ENCODE results near the gene SLC2A10.

Gene SLC2A10

DNA sequence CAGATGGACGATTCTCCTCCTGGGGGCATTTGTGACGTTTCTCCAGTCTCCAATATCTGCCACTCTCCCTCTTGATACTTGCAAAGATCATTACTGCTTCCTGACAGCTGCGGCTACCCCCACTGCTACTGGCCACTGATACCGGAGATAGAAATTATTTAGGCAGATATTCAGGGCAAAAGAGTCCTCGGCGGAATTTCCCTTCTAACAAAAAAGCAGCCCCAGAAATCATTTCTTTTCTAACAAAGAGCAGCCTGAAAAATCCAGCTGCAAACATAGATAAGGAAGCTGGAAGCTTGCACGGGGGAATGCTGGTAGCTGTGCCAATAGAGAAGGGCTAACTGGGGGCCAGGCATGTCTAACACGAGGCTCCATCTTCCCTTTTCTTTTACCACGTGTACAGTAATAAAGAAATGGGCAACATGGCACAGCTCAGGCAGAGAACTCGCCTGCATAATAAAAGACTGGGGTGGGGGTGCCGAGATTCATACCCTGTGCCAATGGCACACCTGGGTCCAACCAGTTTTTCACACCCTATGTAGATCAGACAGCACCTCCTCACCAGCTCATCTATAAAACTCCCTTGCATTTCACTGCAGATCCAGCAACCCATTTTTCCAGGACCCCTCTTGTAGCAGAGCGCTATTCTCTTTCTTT is 26.3 kb upstream of the SLC2A10 start:
- peaks cover 61% of the 10 kb centered on the region for H4K20me1 ChIP-seq (ENCODE audit: insufficient read depth, low read length)

DNA sequence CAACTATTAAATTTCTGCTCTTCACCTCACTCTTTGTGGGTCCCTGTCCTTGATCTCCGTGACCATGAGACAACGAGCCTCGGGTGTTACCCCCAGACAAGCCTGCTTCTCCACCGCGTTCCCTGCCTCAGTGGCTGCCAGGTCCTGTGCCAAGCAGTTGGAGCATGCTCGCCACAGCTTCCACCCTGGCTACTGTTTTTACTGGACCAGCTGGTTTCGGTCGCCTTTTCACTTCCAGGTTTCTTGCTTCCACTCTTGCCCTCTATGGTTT is 25.8 kb upstream of the SLC2A10 start:
- TF ChIP-seq, protein P1, sequence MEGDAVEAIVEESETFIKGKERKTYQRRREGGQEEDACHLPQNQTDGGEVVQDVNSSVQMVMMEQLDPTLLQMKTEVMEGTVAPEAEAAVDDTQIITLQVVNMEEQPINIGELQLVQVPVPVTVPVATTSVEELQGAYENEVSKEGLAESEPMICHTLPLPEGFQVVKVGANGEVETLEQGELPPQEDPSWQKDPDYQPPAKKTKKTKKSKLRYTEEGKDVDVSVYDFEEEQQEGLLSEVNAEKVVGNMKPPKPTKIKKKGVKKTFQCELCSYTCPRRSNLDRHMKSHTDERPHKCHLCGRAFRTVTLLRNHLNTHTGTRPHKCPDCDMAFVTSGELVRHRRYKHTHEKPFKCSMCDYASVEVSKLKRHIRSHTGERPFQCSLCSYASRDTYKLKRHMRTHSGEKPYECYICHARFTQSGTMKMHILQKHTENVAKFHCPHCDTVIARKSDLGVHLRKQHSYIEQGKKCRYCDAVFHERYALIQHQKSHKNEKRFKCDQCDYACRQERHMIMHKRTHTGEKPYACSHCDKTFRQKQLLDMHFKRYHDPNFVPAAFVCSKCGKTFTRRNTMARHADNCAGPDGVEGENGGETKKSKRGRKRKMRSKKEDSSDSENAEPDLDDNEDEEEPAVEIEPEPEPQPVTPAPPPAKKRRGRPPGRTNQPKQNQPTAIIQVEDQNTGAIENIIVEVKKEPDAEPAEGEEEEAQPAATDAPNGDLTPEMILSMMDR (IDR thresholded peaks at IDR 0.05; ENCODE audit: low read depth, low read length): no peak
- TF ChIP-seq EZH2phosphoT487 (IDR thresholded peaks at IDR 0.05; ENCODE audit: low read depth): no peak
- Histone ChIP-seq H3K4me1 (ENCODE audit: low read length) (peaks cover 51% of the 10 kb centered on the region), H2AFZ (ENCODE audit: low read depth, low read length) (no peak overlapping the region), H3K9me3 (ENCODE audit: insufficient read depth, low read length) (no peaks in the 10 kb centered on the region), H3K4me3 (ENCODE audit: low read length) (peak overlapping the region; percentile 23), H3K4me2 (ENCODE audit: low read length) (peak overlapping the region; percentile 67), H3K27ac (ENCODE audit: low read length) (peak overlapping the region; percentile 33), H3K79me2 (ENCODE audit: low read length) (peaks cover 49% of the 10 kb centered on the region), H3K36me3 (replicated peaks; ENCODE audit: low read depth, low read length) (peaks cover 37% of the 10 kb centered on the region), H3K9ac (ENCODE audit: low read length) (peak overlapping the region; percentile 10; the same call in 1 of the 2 replicates), H4K20me1 (ENCODE audit: insufficient read depth, low read length) (peaks cover 66% of the 10 kb centered on the region), H3K27me3 (ENCODE audit: low read depth, low read length) (no peaks in the 10 kb centered on the region)

More for the DNA sequence above, 26.3 kb upstream of the SLC2A10 start:
- Histone ChIP-seq H3K9me3 (ENCODE audit: insufficient read depth, low read length) (no peaks in the 10 kb centered on the region), H3K79me2 (ENCODE audit: low read length) (peaks cover 45% of the 10 kb centered on the region), H3K27ac (ENCODE audit: low read length) (peak overlapping the region; percentile 33), H2AFZ (ENCODE audit: low read depth, low read length) (no peak overlapping the region), H3K4me3 (ENCODE audit: low read length) (peak overlapping the region; percentile 23), H3K4me2 (ENCODE audit: low read length) (peak overlapping the region; percentile 67), H3K9ac (ENCODE audit: low read length) (peak overlapping the region; percentile 10; the same call in 1 of the 2 replicates), H3K4me1 (ENCODE audit: low read length) (peaks cover 49% of the 10 kb centered on the region), H3K36me3 (replicated peaks; ENCODE audit: low read depth, low read length) (peaks cover 37% of the 10 kb centered on the region), H3K27me3 (ENCODE audit: low read depth, low read length) (no peaks in the 10 kb centered on the region)
- no peak for TF ChIP-seq EZH2phosphoT487 (IDR thresholded peaks at IDR 0.05; ENCODE audit: low read depth)
- TF ChIP-seq, protein P1 (IDR thresholded peaks at IDR 0.05; ENCODE audit: low read depth, low read length): no peak

DNA sequence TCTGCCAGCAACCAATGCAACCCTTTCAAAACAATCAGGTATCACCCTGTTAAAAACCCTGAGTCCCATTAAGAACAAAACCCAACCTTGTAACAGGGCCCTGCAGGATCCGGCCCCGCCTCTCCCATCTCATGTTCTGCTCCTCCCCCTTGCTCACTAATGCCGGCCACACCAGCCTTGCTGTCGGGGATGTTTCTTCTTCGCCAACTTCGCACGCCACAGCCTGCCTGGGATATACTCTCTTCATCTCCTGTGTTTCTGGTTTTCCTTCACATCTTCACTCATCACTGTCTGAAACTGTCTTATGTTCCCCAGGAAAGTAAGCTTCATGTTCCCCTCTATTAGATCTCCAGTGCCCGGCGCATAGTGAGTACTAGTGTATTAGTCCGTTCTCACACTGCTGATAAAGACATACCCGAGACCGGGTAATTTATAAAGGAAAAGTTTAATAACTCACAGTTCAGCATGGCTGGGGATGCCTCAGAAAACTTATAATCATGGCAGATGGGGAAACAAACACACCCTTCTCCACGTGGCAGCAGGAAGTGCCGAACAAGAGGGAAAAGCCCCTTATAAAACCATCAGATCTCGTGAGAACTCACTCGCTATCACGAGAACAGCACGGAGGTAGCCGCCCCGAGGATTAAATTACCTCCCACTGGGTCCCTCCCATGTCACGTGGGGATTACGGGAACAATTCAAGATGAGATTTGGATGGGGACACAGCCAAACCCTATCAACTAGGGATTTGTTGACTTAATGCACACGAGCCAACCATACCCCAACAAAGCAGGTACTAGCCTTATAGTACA is 25.3 kb upstream of the SLC2A10 start:
- H3K4me2 ChIP-seq (ENCODE audit: low read length): peak overlapping the region; percentile 67
- no peak overlapping the region for H3K9ac ChIP-seq (ENCODE audit: low read length)
- H2AFZ ChIP-seq (ENCODE audit: low read depth, low read length): no peak overlapping the region

More for the DNA sequence above, 25.3 kb upstream of the SLC2A10 start:
- Histone ChIP-seq H3K36me3 (replicated peaks; ENCODE audit: low read depth, low read length) (peaks cover 37% of the 10 kb centered on the region), H3K27ac (ENCODE audit: low read length) (peak overlapping the region; percentile 33), H3K9me3 (ENCODE audit: insufficient read depth, low read length) (no peaks in the 10 kb centered on the region), H3K79me2 (ENCODE audit: low read length) (peaks cover 55% of the 10 kb centered on the region), H3K4me3 (ENCODE audit: low read length) (peak overlapping the region; percentile 23), H3K4me1 (ENCODE audit: low read length) (peaks cover 51% of the 10 kb centered on the region), H3K27me3 (ENCODE audit: low read depth, low read length) (no peaks in the 10 kb centered on the region), H4K20me1 (ENCODE audit: insufficient read depth, low read length) (peaks cover 67% of the 10 kb centered on the region)
- no peak for TF ChIP-seq EZH2phosphoT487 (IDR thresholded peaks at IDR 0.05; ENCODE audit: low read depth)
- TF ChIP-seq, protein P1 (IDR thresholded peaks at IDR 0.05; ENCODE audit: low read depth, low read length): no peak

Data from OCI-LY3 (cell line).